SKM-1 (cell line): ENCODE results near the gene NAA25.
"Not testable (repeated sequence)": the region's sequence is repeated elsewhere in the genome, so short reads cannot be mapped to it uniquely, and the experiment has no call there.

Source experiments
- DNase-seq: peaks from one replicate; lab custom pipeline; 2025; ENCODE audit not compliant: unreplicated experiment; lab: John Stamatoyannopoulos, UW

NAA25 gene

DNA sequence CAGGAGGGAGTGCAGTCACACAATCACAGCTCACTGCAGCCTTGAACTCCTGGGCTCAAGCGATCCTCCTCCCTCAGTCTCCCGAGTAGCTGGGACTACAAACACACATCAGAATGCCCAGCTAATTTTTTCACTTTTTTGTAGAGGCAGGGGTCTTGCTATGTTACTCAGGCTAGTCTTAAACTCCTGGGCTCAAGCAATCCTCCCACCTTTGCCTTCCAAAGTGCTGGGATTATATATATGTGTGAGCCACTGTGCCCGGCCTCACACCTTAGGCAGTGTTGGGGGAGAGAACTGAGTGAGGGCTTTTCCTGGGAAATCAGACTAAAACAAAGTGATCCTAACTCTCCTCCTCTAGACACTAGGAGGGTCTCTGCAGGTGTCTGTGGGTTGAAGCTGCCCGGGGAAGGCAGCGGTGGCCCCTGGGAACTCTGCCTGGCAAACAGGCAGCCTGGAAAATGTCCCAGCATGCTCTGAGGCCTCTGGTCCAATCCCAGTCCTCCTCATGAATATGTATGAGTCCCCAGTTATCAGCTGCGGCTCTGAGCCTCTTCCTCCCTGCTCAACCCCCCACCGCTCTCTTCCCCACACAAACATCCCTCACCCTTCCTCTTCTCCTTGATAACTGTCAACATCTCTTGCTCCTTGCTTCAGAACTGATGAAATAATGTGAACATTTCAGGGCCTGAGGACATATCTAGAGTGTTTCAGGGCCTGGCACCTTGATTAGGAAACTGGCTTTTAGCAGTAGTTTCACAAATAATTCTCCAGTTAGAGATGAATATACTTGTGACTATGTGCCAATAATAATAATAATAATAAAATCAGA is 7.9 kb upstream of the NAA25 start:
- peak; percentile 51 for DNase-seq

DNA sequence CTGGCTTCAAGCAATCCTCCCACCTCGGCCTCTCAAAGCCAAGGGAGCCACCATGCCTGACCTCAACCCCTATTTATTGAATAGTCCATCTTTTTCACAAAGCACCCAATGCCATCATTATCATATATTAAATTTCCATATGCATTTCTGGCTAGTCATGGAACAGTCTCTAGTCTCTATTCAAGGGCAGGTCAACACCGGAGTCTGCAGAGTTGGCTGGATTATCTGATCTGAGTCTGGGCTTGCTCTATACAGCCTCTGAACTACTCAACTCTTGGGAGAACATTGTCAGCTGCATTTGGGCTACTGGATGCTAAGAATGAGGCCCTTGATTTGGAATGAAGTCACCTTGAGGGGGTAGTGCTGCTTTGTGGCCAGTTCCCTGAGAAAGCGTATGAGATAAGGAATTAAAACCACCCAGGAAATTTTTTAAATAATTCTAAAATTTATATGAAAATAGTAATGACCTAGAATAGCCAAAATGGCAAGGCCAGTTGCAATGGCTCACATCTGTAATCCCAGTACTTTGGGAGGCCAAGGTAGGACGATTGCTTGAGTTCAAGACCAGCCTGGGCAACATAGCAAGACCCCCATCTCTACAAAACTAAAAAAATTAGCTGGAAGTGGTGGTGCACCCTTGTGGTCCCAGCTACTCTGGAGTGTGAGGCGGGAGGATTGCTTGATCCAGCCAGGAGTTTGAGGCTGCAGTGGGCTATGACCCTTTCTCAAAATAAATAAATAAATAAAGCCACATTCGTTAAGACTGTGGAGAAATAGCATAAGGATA is 6.9 kb upstream of the NAA25 start:
- no peak for DNase-seq

DNA sequence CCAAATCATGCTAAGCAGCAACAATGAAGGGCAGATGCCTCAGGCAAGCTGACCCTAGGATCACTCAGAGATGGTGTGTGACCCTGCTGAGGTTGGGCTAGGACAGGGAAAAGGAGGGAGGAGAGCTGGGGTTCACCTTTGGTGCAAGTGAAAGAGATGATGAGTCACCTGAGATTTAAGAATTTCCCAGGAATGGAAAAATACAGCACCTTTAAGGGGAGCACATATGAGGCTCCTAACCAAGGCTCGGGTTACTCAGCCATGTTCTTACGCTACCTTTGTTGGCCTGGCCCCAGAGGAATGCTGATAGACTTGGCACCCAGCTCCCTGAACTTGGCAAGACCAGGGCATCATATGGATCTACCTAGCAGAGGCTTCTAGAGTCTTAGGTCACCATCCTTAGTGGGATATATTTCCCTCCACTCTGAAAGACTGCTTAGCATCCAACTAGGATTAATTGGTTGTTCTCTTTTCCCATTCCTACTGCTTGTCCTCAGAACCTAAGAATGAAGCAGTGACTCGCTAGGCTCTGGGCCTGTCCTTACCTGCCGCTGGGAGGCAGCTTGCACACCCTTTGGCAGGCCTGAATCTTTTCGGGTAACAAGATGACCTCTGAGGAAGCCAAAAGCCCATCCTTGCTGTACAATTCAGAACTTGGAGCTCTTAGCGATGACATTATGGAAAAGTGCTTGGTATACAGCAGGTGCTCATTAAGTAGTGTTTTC is 4.0 kb upstream of the NAA25 start:
- DNase-seq: no peak

DNA sequence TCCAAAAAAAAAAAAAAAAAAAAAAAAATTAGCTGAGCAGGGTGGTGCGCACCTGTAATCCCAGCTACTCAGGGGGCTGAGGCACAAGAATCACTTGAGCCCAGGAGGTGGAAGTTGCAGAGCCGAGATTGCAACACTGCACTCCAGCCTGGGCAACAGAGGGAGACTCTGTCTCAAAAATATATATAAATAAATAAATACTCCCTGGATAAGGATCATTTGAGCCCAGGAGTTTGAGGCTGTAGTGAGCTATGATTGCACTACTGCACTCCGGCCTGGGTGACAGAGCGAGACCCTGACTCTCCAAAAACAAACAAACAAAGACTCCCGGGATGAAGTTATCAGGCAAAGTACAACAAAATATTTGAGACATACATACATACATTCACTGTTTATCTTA is 3.3 kb upstream of the NAA25 start:
- no peak for DNase-seq

DNA sequence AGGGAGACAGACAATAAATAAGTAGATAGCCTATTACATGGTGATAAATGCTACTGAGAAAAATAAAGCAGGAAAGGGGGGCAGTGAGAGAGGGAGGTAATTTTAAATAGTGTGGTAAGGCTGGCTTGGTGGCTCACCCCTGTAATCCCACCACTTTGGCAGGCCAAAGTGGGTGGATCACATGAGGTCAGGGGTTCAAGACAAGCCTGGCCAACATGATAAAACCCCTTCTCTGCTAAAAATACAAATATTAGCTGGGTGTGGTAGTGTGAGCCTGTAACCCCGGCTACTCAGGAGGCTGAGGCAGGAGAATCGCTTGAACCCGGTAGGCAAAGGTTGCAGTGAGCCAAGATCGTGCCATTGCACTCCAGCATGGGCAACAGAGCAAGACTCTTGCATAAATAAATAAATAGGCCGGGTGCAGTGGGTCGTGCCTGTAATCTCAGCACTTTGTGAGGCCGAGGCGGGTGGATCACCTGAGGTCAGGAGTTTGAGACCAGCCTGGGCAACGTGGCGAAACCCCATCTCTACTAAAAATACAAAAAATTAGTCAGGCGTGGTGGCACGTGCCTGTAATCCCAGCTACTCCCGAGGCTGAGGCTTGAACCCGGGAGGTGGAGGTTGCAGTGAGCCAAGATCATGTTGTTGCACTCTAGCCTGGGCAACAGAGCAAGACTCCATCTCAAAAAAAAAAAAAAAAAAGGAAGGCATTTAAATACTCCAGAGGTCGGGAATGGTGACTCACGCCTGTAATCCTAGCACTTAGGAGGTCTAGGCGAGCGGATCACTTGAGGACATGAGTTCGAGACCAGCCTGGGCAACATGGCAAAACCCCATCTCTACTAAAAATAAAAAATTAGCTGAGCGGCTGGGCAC is 2.4 kb upstream of the NAA25 start:
- not testable (repeated sequence) for DNase-seq

DNA sequence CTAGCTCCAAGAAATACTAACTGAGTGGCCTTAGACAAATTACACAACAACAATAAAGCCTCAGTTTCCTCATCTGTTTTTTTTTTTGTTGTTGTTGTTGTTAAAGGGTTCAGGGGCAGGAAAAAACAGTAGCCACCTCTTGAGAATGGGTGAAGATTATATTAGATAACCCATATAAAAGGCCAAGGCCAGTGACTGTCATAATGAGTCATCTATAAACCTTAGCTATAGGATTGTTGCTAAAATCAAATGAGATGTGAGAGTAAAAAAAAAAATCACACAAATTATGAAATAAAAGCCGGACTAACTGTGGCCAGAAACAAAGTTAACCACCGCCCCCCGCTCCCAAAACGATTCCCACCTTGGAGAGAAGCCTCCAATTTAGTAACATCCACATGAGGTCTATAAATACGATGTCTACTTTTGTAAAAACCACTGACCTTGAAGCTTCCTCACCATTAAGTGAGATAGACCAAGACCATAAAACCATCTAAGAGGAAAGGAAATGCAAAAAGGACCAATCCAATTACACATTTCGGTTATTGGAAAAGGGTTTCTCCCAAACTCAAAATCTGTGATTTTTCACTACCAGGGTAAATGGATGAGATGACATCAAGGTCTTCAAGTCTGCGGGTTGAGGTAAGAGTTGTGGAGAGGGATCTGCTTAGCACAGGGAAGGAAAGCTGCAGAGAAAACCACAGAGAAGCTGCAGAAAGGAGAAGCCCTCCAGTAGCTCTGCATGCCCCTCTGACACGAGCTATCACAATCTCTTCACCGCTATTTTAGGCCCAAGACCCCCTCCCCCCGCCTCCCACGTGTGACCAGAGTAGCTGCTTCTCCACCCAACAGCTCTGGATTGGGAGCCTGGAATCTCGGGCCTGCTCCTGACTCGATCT is 1.0 kb downstream of the NAA25 start:
- DNase-seq: peak; percentile 8

DNA sequence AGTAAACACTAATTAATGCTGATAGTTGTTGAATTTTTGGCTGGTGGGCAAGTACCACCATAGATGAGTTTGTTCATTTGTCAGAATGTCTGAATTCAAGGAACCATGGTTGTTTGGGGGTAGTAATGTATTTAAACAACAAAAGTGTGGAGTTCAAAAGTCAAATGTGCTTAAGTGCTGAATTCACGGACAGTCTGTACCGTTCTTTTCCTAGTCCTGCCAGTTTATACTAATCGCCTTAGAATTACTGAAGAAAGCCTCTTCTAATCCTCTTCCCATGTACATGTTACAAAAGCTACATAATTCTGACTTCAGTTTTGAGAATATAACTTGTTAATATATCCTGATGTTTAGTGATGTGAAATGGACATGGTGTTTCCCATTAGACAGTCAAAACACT is 2.7 kb downstream of the NAA25 start:
- no peak for DNase-seq

DNA sequence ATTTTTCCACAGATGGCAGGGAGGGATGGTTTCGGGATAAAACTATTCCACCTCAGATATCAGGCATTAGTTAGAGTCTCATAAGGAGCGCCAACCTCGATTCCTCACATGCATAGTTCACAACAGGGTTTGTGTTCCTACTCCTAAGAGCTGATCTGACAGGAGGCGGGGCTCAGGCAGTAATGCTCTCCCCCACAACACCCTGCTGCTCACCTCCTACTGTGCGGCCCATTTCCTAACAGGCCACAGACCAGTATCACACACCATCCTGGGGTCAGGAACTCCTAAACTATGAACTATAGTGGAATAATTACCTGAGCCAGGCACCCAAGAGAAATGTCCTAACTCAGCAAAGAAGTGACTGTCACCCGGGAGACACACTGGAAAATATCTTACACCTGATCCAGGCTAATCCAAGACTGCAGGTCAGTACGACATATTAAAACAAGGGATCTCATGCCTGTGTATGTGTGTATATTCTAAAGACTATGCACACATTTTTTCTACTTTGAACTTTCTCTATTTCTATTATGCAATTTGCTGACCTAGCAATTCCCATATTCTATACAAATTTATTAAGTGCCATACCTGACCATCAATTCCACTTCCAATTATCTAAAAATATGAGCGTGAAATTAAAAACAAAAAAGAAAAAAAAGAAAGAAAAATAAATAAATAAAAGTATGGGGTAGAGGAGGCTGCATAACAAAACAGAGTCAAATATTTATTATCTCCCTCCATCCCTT is 4.7 kb downstream of the NAA25 start:
- DNase-seq: no peak

DNA sequence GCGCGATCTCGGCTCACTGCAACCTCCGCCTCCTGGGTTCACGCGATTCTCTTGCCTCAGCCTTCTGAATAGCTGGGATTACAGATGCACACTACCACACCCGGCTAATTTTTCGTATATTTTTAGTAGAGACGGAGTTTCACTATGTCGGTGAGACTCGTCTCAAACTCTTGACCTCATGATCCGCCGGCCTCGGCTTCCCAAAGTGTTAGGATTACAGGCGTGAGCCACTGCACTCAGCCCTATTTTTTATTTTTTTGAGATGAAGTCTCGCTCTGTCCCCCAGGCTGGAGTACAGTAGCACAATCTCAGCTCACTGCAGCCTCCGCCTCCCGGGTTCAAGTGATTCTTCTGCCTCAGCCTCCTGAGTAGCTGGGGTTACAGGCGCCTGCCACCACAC is 5.8 kb downstream of the NAA25 start:
- DNase-seq: not testable (repeated sequence)

DNA sequence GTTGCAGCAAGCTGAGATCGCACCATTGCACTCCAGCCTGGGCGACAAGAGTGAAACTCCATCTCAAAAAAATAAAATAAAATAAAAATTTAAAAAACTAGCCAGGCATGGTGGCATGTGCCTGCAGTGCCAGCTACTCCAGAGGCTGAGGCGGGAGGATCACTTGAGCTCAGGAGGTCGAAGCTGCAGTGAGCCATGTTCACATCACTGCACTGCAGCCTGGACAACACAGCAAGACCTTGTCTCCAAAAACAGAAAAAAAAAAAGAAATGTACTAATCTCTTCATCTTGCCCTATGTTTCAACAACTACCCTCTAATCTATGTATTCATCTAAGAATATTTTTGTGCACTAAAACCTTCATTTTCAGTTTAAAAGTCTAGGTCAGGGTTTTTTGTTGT is 6.5 kb downstream of the NAA25 start:
- DNase-seq: no peak

DNA sequence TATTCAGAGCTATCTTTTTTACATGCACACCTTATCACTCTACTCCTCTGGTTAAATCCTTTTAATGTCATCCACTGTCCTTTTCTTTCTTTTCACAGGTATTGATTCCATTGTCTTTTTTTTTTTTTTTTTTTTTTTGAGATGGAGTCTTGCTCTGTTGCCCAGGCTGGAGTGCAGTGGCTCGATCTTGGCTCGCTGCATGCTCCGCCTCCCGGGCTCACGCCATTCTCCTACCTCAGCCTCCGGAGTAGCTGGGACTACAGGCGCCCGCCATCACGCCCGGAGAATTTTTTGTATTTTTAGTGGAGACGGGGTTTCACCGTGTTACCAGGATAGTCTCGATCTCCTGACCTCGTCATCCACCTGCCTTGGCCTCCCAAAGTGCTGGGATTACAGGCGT is 8.1 kb downstream of the NAA25 start:
- not testable (repeated sequence) for DNase-seq

DNA sequence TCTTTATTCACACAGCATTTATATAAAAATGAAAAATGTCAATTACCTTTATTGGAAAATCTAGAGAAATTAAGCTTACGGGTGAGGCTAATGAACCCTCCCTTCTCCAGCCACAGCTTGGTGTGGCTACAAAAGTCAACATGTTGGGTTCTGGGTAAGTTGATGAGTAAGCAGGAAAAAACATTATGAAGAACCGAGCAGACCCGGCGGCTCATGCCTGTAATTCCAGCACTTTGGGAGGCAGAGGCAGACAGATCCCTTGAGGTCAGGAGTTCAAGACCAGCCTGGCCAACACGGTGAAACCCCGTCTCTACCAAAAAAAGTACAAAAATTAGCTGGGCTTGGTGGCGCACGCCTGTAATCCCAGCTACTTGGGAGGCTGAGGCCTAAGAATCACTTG is 10.9 kb downstream of the NAA25 start:
- no peak for DNase-seq

DNA sequence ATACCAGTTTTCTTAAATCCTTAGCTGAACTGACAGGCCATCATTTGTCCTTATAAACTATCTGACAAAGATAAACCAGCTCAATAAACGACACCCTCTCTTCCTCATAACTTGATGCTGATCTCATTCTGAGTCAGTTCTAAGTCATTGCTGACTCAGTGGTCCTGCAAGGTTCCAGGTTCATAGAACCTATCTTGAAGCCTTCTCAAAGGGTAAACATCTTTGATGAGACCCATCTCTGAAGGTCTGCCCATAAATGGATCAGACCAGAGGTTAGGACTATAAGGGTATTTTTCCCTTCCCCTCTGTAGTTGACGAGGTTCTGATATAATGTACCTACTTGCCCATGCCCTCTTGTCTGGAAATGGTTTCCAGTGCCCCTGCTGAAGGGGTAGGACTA is 11.9 kb downstream of the NAA25 start:
- DNase-seq: no peak

DNA sequence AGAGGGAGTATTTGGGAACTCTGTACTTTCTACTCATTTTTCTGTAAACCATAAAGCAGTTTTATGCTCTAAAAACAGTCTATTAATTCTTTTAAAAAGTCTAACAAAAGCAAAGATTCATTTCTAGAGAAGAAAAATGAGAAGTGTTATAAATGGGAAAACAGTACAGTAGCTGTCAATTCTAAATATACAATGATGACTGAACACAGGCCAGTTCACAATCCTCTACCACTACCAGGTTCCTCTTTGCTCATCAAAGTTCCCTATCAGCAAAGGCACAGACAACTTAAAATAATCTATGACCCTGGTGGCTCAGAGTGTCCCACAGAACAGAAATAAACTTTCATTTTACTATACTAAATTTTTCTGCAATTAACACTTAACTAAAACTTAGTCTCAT is 12.5 kb downstream of the NAA25 start:
- DNase-seq: no peak

DNA sequence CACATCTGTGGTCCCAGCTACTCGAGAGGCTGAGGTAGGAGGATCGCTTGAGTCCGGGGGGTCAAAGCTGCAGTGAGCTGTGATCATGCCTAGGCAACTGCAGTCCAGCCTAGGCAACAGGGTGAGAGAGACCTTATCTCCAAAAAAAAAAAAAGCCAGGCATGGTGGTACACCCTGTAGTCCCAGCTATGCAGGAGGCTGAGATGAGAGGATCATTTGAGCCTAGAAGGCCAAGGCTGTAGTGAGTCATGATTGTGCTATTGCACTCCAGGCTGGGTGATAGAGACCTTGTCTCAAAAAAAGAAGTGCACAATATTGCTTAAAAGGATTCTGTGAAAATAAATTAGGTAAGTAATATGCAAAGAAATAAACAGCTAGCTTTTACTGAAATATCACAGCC is 17.0 kb downstream of the NAA25 start:
- DNase-seq: no peak

DNA sequence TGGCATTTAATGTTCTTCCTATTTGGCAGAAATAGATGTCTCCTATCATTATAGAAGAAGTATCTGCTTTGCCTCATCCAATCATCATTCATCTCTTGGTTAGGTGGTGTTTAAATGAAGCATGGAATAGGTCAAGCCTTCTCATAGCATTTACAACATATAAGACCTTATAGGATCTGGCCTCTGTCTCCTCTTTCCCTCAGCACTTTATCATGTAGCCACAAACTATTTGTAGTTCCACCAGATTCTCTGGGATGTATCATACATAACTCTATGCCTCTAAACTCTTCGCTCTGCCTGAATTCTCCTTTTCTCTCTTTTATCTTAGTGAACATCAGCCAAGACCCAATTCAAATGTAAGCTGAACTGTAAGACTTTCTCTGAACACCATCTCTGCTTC is 20.7 kb downstream of the NAA25 start:
- no peak for DNase-seq

DNA sequence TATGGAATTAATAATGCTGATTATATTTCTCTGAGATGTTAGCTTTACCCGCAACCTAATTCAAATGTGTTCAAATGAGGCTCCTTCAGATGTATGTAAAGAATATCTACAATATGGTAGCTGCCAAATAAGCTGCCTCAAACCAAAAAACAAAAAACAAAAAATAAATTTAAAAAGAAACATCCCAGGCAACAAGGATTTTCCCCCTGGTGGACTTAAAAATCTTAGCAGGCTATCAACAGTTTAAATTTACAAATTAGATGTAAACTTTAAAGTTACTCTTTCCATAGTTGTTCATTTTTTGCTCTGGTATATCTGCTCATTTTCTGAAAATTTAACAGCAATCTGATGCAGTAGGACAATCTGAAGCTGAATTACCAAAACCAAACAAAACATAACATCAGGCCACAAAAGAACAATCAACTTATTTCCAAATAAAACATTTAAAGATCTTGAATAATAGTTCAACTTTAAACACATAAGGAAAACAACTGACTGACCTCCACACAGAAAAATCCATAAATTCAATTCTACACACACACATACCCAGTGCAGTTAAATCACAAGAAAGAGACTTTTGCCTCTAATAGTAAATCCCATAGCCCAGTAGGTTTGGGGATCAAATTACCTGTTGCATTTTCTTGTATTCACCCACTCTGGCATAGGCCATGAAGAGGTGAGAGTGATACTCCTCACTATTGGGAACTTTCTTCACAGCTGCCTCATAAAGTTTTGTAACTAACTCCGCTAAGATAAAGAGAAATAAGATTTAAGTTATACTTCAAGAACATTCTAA is 21.3 kb downstream of the NAA25 start:
- DNase-seq: no peak

DNA sequence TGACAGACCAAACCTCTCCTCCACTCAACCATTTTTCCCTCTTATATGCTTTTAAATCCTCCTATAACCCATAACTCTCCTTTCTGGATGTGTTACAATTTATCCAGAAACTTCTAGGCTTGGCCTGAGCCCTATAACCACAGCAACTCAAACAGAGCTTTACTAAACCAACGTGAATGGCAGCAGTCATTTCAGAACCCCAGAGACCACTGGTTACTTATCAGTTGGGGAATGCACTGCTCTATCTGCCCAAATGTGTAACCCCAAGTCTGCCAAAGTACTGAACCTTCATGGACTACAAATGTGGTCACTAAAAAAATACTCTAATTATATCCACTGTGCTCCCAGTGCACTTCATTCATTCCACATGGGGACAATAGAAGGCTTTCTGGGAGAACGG is 42.0 kb downstream of the NAA25 start:
- no peak for DNase-seq
